ENCODE measurements around the gene ARMH4.
A peak's percentile ranks its signal among the peaks of the same experiment; 100 is the strongest.

ARMH4 gene

GRCh38 chr14:57970175-57970574 is 181.8 kb downstream of the ARMH4 start:
- no peak for DNase-seq
- Histone ChIP-seq H3K27ac (no peak overlapping the region), H3K4me3 (ENCODE audit: low read depth, low read length) (no peak overlapping the region), H3K36me3 (no peaks in the 10 kb centered on the region), H3K27me3 (ENCODE audit: insufficient read depth, low read depth, severe bottlenecking) (no peaks in the 10 kb centered on the region), H3K9me3 (ENCODE audit: severe bottlenecking) (no peaks in the 10 kb centered on the region)
- no peak for TF ChIP-seq CTCF (IDR thresholded peaks at IDR 0.05; ENCODE audit: low read depth, low read length)

- no peak for TF ChIP-seq CTCF (IDR thresholded peaks at IDR 0.05; ENCODE audit: low read depth, low read length)
- Histone ChIP-seq H3K27me3 (ENCODE audit: insufficient read depth, low read depth, severe bottlenecking) (no peaks in the 10 kb centered on the region), H3K4me3 (ENCODE audit: low read depth, low read length) (no peak overlapping the region), H3K36me3 (no peaks in the 10 kb centered on the region), H3K9me3 (ENCODE audit: severe bottlenecking) (no peaks in the 10 kb centered on the region), H3K27ac (no peak overlapping the region)
- no peak for DNase-seq
Observed at GRCh38 chr14:57963071-57963470, 188.9 kb downstream of the ARMH4 start.

DNA sequence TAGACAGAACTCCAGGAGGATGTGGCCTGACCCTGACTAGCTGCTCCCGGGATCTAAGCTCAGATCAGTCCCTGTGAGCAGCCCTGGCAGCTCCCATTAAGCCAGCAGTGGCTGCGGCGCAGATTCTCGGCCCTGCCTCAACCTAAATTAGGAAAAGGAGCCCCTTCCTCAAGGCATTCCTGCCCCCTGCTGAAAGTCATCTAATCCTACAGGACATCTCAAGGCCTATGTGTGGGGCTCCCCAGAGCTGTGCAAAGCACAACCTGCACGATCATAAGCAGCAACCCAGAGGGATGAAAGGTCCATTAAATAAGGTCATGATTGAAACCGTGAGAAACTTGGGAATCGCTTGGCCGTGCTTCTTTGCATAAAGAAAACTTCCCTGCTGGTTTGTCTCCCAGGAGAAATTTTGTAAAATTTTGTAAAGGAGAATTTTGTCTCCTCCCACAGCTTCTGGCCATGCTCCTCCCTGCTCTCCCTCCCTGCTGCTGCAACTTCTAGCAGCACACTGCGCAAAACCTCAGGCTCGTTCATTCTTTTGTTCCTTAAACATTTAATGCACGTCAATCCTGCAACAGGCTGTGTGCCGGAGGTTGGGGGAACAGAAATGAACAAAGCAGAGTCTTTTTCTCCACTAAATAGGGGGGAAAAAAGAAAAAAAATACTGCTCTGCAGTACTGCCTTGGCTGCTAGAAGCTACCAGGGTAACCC is 189.5 kb downstream of the ARMH4 start:
- Histone ChIP-seq H3K36me3 (no peaks in the 10 kb centered on the region), H3K9me3 (ENCODE audit: severe bottlenecking) (no peaks in the 10 kb centered on the region), H3K27me3 (ENCODE audit: insufficient read depth, low read depth, severe bottlenecking) (no peaks in the 10 kb centered on the region), H3K4me3 (ENCODE audit: low read depth, low read length) (no peak overlapping the region), H3K27ac (no peak overlapping the region)
- 0 out of 2 replicates have a peak, but pooled peaks have one; percentile 18 for TF ChIP-seq CTCF (IDR thresholded peaks at IDR 0.05; ENCODE audit: low read depth, low read length)
- peak; percentile 52 for DNase-seq

DNA sequence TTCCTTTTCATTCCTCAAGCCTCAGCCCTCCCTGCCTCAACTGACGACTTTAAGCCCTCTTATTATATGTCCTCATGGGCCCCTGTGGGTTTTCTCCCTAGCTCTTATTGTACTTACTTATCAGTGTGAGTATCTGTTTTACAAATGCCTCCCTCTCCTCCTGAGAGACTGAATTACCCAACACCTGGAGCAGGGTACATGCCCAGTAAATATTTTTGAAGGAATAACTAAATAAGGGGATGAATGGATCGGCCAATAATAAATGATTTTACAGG is 190.3 kb downstream of the ARMH4 start:
- Histone ChIP-seq H3K27ac (no peak overlapping the region), H3K36me3 (no peaks in the 10 kb centered on the region), H3K27me3 (ENCODE audit: insufficient read depth, low read depth, severe bottlenecking) (no peaks in the 10 kb centered on the region), H3K4me3 (ENCODE audit: low read depth, low read length) (no peak overlapping the region), H3K9me3 (ENCODE audit: severe bottlenecking) (no peaks in the 10 kb centered on the region)
- DNase-seq, result peak; percentile 46
- no peak for TF ChIP-seq CTCF (IDR thresholded peaks at IDR 0.05; ENCODE audit: low read depth, low read length)

DNA sequence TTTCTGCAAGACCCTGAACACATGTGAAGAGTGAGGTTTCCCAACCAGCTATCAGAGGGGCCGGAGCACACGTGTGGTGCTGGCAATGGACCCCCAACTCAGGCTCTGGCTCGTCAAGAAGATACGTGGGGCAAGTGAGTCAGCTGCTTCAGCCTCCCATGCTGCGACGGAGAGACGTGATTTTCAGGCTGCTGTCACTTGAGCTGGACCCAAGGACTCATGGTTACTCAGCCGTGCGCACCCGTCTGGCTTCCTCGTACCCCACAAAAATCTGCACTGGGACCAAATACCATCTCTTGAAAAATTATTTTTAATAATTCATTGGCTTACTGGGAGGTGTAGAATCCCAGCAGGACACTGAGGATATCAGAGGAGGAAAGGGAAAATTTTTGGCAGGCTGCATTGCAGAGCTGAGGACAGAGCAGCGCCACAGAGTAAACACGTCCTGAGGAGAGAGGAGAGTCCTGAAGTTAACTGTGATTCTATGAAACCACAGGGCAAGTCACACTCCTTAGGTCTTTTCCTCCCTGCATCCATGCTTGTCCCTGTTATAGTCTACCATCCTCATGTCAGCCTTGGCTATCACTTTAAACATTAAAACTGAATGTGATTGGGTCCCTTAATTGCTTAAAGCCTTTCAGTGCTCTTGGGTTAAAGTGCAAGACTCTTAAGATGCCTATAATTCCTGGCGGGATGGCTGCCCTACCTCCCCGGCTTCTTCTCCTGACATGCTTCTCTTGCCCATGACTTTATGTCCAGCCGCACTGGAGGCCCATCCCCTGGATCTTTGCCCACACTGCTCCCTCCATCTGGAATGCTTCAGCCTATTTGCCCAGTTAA is 190.8 kb downstream of the ARMH4 start:
- H3K4me3 ChIP-seq (ENCODE audit: low read depth, low read length), result no peak overlapping the region
- no peak for TF ChIP-seq CTCF (IDR thresholded peaks at IDR 0.05; ENCODE audit: low read depth, low read length)
- no peak overlapping the region for H3K27ac ChIP-seq
- DNase-seq, result no peak
- no peaks in the 10 kb centered on the region for H3K9me3 ChIP-seq (ENCODE audit: severe bottlenecking)
- no peaks in the 10 kb centered on the region for H3K36me3 ChIP-seq
- H3K27me3 ChIP-seq (ENCODE audit: insufficient read depth, low read depth, severe bottlenecking), result no peaks in the 10 kb centered on the region

Data from WERI-Rb-1 (cell line).